GM21515 (cell line): ENCODE measurements around the gene CHEK1.
"Not testable (repeated sequence)": the region's sequence is repeated elsewhere in the genome, so short reads cannot be mapped to it uniquely, and the experiment has no call there.

Source experiments
- ATAC-seq: cut with Tn5 transposase; IDR thresholded peaks from one replicate; pipeline ENCODE4 v1.9.1; 2021; ENCODE audit not compliant: unreplicated experiment

Gene CHEK1

DNA sequence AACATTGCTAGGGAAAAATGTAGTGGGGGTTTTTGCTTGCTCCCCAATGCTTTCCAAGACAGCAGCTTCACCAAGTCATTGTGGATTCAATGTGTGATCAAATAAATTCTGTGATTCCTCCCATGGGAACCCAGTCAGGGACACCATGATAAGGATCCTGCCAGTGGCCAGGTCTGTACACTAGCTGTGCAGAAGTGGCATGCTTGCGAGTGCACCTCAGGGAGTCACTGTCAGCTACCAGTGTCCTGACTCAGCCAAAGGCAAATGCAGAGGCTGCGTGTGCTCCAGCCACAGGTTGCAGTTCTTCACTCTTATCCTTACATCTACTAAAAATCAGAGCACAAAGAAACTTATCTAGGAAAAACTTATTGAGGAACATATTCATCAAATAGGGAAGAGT is 65.0 kb downstream of the CHEK1 start:
- ATAC-seq, result no peak

DNA sequence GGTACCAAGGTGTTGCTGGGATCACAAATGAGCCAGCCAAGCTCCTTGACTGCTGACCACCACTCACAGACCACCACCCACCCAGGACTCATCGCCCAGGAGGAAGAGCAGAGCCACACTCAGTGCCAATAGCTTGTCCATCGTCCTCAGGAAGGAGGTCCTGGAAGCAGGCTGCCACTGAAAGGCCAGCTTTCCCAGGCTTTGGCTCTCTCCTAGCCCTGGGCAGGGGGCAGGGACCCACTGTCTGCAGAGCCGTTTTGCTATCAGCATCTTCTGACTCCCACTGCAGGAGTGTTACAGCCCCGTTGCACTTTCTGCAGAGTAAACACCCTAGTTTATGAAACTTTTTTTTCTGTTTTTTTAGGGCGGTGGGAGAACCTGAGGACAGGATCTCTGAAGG is 67.9 kb downstream of the CHEK1 start:
- ATAC-seq, result no peak

DNA sequence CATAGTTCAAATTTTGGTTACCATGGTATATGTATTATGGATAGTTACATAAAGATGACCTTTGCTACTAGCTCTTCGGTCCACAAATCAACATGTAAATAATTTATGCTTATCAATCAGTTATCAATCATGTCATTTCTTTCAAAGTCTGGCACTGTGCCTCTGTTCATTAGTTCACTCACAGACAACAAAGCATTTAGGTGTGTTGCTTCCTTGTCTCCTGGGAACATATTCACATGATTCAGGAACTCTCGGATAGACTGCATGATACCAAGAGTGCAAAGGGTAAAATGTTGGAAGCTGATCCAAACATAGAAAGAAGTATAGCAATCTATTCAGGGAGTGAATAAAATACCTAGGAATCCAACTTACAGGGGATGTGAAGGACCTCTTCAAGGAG is 70.0 kb downstream of the CHEK1 start:
- ATAC-seq, result no peak

DNA sequence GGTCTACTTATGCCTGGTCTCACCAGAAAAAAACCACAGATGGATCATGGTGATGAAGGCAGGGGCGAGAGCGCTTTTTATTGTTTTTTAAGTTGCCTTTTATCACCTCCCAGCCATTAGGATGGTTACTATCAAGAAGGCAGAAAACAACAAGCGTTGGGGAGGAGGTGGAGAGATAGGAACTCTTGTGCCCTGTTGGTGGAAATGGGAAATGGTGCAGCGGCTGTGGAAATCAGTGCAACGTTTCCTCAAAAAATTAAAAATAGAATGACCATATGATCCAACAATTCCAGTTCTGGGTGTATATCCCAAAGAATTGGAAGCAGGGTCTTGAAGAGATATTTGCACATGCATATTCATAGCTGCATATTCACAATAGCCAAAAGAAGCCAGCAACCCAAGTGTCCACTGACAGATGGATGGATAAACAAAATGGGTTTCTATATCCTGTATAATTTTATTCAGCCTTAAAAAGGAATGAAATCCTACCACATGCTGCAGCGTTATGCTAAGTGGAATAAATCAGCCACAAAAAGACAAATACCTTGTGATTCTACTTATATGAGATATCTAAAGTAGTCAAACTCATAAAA is 76.2 kb downstream of the CHEK1 start:
- ATAC-seq, result no peak

DNA sequence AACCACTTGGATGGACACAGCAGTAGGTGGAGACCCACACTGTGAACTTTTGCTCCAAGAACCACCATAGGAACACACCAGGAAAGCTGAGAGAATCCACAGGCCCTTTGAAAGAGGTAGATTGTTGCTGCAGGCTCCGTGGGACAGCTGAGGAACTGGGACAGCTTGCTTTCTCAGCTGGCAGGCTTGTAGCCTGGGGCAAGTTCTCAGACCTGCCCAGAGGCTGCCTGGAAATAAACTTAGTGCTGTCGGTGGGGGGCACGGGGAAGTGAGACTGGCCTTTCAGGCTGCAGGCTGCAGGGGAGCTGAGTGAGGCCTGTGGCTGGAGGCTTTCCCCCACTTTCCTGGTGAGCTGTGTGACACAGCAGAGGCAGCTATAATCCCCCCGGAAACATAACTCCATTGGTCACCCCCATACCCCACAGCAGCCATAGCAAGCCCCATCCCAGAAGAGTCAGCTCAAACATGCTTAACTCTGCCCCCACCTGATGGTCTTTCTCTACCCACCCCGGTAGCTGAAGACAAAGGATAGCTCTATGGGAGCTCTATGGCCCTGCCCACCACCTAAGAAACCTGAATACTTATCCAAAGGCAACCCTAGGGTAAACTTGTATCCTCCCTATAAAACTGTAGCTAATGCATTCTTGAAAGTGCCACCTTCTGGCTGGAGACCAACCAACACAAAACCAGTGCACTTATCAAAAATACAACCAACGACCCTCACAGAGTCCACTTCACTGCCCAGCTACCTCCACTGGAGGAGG is 77.1 kb downstream of the CHEK1 start:
- ATAC-seq, result no peak

DNA sequence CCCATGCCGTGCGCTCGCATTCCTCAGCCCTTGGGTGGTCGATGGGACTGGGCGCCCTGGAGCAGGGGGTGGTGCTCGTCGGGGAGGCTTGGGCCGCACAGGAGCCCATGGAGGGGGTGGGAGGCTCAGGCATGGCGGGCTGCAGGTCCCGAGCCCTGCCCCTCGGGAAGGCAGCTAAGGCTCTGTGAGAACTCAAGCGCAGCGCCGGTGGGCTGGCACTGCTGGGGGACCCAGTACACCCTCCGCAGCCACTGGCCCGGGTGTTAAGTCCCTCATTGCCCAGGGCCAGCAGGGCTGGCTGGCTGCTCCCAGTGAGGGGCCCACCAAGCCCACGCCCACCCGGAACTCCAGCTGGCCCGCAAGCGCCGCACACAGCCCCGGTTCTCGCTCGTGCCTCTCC is 79.7 kb downstream of the CHEK1 start:
- ATAC-seq, result not testable (repeated sequence)

DNA sequence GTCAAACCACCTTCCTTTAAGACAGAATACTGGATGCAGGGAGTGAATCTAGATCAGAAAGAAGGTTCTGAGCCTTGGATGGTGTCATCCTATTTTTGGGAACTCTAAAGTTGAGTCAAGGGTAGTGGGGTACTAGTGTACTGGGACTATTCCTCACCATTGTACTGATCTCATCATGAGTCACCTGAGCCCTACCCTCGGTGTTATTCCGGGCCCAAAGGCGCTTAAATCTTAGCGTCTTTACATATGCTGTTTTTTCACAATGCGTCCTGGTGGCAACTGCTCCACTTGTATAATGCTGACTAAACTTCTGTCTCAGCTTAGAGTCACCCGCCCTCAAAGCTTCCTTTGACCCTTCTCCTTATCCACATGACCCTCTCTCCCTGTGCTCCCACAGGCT is 95.8 kb downstream of the CHEK1 start:
- no peak for ATAC-seq

DNA sequence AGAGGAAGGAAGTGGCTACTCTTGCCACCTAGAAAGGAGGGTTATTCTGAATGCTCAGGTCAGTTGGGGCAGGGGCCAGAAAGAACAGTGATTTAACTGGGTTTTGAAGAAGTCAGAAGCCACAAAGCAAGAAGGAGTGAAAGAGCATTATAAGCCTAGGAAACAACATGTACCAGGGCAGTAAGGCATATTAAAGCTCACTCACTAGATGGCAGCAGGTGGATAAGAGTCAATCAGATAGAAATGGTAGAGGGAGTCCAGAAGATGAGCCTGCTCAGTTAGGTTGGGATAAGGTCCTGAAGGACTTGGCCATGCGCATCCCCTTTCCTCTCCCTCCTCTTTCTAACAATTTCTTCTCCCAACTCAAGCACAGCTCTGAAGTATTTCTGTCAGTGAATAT is 99.2 kb downstream of the CHEK1 start:
- no peak for ATAC-seq
